ENCODE measurements around the gene ENDOD1.
A peak's percentile ranks its signal among the peaks of the same experiment; 100 is the strongest.

Gene ENDOD1

DNA sequence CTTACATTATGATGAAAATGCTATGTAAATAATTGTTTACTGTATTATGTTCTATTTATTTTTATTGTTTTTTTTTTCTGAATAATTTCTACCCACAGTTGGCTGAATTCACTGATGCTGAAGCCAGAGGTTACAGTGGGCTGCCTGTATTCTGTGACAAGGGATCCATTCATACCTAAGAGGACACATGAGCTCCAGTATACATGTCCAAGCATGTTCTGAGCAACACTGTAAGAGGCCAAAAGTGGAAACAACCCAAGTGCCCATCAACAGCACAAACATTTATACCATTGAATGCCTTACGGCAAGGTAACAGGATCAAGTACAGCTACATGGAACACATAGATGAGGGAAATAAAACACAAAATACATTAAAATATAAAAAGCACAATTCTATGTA is 24.3 kb upstream of the ENDOD1 start:
- Histone ChIP-seq H3K36me3 (no peaks in the 10 kb centered on the region), H3K27me3 (no peaks in the 10 kb centered on the region), H3K9me3 (no peaks in the 10 kb centered on the region), H3K4me3 (ENCODE audit: low read depth, low read length) (no peak overlapping the region), H3K4me1 (no peaks in the 10 kb centered on the region)
- TF ChIP-seq, protein P1, sequence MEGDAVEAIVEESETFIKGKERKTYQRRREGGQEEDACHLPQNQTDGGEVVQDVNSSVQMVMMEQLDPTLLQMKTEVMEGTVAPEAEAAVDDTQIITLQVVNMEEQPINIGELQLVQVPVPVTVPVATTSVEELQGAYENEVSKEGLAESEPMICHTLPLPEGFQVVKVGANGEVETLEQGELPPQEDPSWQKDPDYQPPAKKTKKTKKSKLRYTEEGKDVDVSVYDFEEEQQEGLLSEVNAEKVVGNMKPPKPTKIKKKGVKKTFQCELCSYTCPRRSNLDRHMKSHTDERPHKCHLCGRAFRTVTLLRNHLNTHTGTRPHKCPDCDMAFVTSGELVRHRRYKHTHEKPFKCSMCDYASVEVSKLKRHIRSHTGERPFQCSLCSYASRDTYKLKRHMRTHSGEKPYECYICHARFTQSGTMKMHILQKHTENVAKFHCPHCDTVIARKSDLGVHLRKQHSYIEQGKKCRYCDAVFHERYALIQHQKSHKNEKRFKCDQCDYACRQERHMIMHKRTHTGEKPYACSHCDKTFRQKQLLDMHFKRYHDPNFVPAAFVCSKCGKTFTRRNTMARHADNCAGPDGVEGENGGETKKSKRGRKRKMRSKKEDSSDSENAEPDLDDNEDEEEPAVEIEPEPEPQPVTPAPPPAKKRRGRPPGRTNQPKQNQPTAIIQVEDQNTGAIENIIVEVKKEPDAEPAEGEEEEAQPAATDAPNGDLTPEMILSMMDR (IDR thresholded peaks at IDR 0.05; ENCODE audit: low read depth, low read length): no peak
- no peak for DNase-seq

DNA sequence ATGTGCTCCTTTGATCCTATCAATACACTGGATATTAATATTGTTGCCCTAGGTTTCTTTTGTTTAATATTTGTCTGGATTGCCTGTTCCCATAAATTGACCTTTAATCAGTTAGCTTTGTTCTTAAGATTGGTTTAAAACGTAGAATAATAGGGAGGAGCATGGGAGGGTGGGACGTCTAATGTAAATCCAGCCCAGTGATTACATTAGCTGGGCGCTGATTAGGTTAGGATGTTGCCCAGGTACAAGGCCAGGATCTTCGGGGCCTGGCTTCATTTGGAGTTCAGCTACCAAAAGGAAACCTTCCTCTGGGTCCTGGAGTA is 23.0 kb upstream of the ENDOD1 start, which contains the start of gene SRSF8:
Gene SRSF8, plus strand, starts transcription at position 204 of the 323 bp plus-strand sequence. CDS start 308 bp downstream, outside the sequence.
- DNase-seq: no peak
- H3K9me3 ChIP-seq: no peaks in the 10 kb centered on the region
- peaks cover 6% of the 10 kb centered on the region; the same call in 1 of the 2 replicates for H3K36me3 ChIP-seq
- H3K27me3 ChIP-seq: no peaks in the 10 kb centered on the region
- TF ChIP-seq, protein P1 (IDR thresholded peaks at IDR 0.05; ENCODE audit: low read depth, low read length): no peak
- no peaks in the 10 kb centered on the region for H3K4me1 ChIP-seq
- H3K4me3 ChIP-seq (ENCODE audit: low read depth, low read length): peak within 1 kb of the TSS; percentile 87

DNA sequence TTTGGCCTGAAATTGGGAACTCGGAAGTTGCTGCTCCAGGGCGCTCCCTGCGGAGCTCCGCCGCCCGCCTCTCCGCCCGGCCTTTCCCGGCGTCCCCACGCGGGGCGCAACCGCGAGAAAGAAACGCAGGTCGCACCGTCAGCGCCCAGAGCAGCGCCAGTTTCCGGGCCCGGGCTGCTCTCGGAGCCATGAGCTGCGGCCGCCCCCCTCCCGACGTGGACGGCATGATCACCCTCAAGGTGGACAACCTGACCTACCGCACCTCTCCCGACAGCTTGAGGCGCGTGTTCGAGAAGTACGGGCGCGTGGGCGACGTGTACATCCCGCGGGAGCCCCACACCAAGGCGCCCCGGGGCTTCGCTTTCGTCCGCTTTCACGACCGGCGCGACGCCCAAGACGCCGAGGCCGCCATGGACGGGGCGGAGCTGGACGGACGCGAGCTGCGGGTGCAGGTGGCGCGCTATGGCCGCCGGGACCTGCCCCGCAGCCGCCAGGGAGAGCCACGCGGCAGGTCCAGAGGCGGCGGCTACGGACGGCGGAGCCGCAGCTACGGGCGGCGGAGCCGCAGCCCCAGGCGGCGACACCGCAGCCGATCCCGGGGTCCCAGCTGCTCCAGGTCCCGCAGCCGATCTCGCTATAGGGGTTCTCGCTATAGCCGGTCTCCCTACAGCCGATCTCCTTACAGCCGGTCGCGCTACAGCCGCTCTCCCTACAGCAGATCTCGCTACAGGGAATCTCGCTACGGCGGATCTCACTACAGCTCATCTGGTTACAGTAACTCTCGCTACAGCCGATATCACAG is 22.4 kb upstream of the ENDOD1 start:
- peak; percentile 89 for DNase-seq
- peak overlapping the region; percentile 87 for H3K4me3 ChIP-seq (ENCODE audit: low read depth, low read length)
- H3K4me1 ChIP-seq: no peaks in the 10 kb centered on the region
- H3K36me3 ChIP-seq: peaks cover 6% of the 10 kb centered on the region; the same call in 1 of the 2 replicates
- no peaks in the 10 kb centered on the region for H3K27me3 ChIP-seq
- H3K9me3 ChIP-seq: no peaks in the 10 kb centered on the region
- TF ChIP-seq, protein P1 (IDR thresholded peaks at IDR 0.05; ENCODE audit: low read depth, low read length): peak; percentile 54

DNA sequence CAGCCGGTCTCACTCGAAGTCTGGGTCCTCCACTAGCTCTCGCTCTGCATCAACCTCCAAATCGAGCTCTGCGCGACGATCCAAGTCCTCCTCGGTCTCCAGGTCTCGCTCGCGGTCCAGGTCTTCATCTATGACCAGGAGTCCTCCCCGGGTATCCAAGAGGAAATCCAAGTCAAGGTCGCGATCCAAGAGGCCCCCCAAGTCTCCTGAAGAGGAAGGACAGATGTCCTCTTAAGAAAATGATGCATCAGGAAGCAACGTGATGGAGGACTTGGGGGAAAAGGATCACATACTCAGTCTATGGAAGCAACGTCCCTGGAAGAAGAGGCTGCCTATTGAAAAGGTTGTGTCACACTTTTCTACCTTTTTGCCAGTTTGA is 21.8 kb upstream of the ENDOD1 start:
- Histone ChIP-seq H3K4me3 (ENCODE audit: low read depth, low read length) (peak overlapping the region; percentile 87), H3K27me3 (no peaks in the 10 kb centered on the region), H3K36me3 (peaks cover 6% of the 10 kb centered on the region; the same call in 1 of the 2 replicates), H3K9me3 (no peaks in the 10 kb centered on the region), H3K4me1 (no peaks in the 10 kb centered on the region)
- DNase-seq: no peak
- TF ChIP-seq, protein P1 (IDR thresholded peaks at IDR 0.05; ENCODE audit: low read depth, low read length): no peak

DNA sequence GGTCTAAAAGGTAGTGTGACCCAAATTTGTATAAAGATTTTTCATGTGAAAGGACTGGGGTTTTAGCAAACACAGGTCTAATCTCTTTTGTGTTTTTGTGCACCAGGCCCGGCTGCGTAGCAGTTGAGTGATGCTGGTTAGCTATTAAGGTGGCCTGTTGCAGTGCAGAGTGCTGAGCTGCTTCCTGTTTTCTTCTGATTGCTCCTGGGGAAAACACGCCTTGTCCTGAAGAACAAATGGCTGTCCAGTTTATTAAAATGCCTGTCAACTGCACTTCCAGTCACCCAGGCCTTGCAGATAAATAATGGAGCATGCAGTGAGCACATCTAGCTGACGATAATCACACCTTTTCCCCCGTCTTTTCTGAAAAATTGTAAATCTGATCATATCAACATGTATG is 21.1 kb upstream of the ENDOD1 start:
- H3K4me1 ChIP-seq: no peaks in the 10 kb centered on the region
- peak overlapping the region; percentile 87 for H3K4me3 ChIP-seq (ENCODE audit: low read depth, low read length)
- H3K27me3 ChIP-seq: no peaks in the 10 kb centered on the region
- TF ChIP-seq, protein P1 (IDR thresholded peaks at IDR 0.05; ENCODE audit: low read depth, low read length): no peak
- peaks cover 6% of the 10 kb centered on the region; the same call in 1 of the 2 replicates for H3K36me3 ChIP-seq
- peak; percentile 84 for DNase-seq
- no peaks in the 10 kb centered on the region for H3K9me3 ChIP-seq

DNA sequence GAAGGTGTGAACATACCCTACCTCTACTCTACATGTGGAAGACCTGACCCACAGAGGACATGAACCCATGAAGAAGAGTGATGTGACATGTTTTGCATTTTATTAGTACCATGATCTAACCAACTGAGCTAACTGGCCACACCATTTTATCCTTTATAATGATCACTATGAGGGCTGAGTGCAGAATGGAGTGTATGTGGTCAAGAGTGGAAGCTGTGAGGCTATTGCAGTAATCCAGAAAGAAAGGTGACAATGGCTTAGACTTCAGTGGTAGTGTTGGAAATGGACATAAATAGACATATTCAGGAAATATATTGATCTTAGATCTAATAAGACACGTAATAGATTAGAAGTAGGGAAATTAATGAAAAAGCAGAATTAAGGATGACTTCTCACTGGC is 19.2 kb upstream of the ENDOD1 start:
- DNase-seq: no peak
- peaks cover 6% of the 10 kb centered on the region; the same call in 1 of the 2 replicates for H3K36me3 ChIP-seq
- H3K9me3 ChIP-seq: no peaks in the 10 kb centered on the region
- TF ChIP-seq, protein P1 (IDR thresholded peaks at IDR 0.05; ENCODE audit: low read depth, low read length): no peak
- H3K27me3 ChIP-seq: no peaks in the 10 kb centered on the region
- no peak overlapping the region for H3K4me3 ChIP-seq (ENCODE audit: low read depth, low read length)
- no peaks in the 10 kb centered on the region for H3K4me1 ChIP-seq

Data from BE2C (cell line).